Measurements from ENCODE around the gene AEBP1.
A peak's percentile ranks its signal among the peaks of the same experiment; 100 is the strongest.

The AEBP1 gene

GRCh38 chr7:44103923-44104859 is at the start of gene AEBP1:
TSS of gene AEBP1 (plus strand) at chr7:44104345. CDS start at chr7:44104666, 321 bp downstream.
- DNase-seq = peak in 1 of 14 donors; percentile 40

- DNase-seq = no peak
These were observed 47.5 kb upstream of the AEBP1 start for GRCh38 chr7:44056681-44057080.

GRCh38 chr7:44057181-44057848 is 46.8 kb upstream of the AEBP1 start:
- DNase-seq = no peak

GRCh38 chr7:44057849-44058758 is 46.0 kb upstream of the AEBP1 start:
- DNase-seq = no peak

GRCh38 chr7:44058759-44059218 is 45.4 kb upstream of the AEBP1 start:
- no peak for DNase-seq

GRCh38 chr7:44059219-44060090 is 44.7 kb upstream of the AEBP1 start:
- no peak for DNase-seq

GRCh38 chr7:44060091-44060947 is 43.8 kb upstream of the AEBP1 start:
- no peak for DNase-seq

- DNase-seq = no peak
These were observed 43.0 kb upstream of the AEBP1 start for GRCh38 chr7:44060948-44061644.

GRCh38 chr7:44061645-44062179 is 42.4 kb upstream of the AEBP1 start:
- no peak for DNase-seq

GRCh38 chr7:44062180-44062902 is 41.8 kb upstream of the AEBP1 start:
- DNase-seq = no peak

- DNase-seq = no peak
These were observed 41.2 kb upstream of the AEBP1 start for GRCh38 chr7:44062903-44063295.

GRCh38 chr7:44063547-44063893 is 40.6 kb upstream of the AEBP1 start:
- no peak for DNase-seq

GRCh38 chr7:44063894-44064651 is 40.1 kb upstream of the AEBP1 start:
- DNase-seq = peak in 1 of 14 donors; percentile 55

- no peak for DNase-seq
These were observed 39.2 kb upstream of the AEBP1 start for GRCh38 chr7:44064791-44065430.

GRCh38 chr7:44065431-44066110 is 38.6 kb upstream of the AEBP1 start, which contains the start of gene PGAM2:
TSS of gene PGAM2 (minus strand) at chr7:44065567. CDS start at chr7:44065529, 38 bp downstream.
- DNase-seq = peak in 12 of 14 donors; percentile 25 to 94 (median 68)

GRCh38 chr7:44066111-44066460 is 38.1 kb upstream of the AEBP1 start:
- DNase-seq = no peak

All from C1 segment of cervical spinal cord (tissue), 14 donors.